H1 (cell line): ENCODE data around the gene PRKAB1. TPM values are rescaled to one million over a fixed set of nuclear protein-coding genes. Genes with fewer than 3 reads are reported as not detected.

Source experiments
- E2F6 ChIP-seq: IDR thresholded peaks from 2 replicates; pipeline ENCODE4 v1.6.1; 2012; ENCODE audit warnings: inconsistent platforms
- JUN ChIP-seq: IDR thresholded peaks from 2 replicates; pipeline ENCODE4 v1.6.1; 2011; ENCODE audit warnings: low read depth, mild to moderate bottlenecking, improper control_type of control experiment, low read length
- POLR2AphosphoS5 ChIP-seq: IDR thresholded peaks from 2 replicates; pipeline ENCODE4 v1.6.1; 2011; ENCODE audit warnings: low read depth, low read length
- RFX5 ChIP-seq: IDR thresholded peaks from 2 replicates; pipeline ENCODE4 v1.6.1; 2011; ENCODE audit warnings: low read depth, low read length, improper control_type of control experiment, borderline replicate concordance
- SIN3A ChIP-seq, 2 experiments: IDR thresholded peaks in 1 of 2; conservative IDR thresholded peaks in 1 of 2; 2 replicates each; pipeline ENCODE4 v1.6.1; 2011 to 2012; ENCODE audit warnings: low read length in 2 of 2, improper control_type of control experiment in 1 of 2, low read depth in 1 of 2, mild to moderate bottlenecking in 1 of 2
- SP1 ChIP-seq: IDR thresholded peaks from 2 replicates; pipeline ENCODE4 v1.6.1; 2011; ENCODE audit warnings: low read depth, low read length
- polyA plus RNA-seq, 7 experiments: library from polyadenylated mRNA; depleted of rRNA in 3 of 7; stranded (reverse) in 5 of 7; unstranded in 2 of 7; fragments of >200 nt in 5 of 7; fragments of 200-250 nt in 2 of 7; gene quantifications; 1 replicate in 5 of 7; 2 replicates in 1 of 7; 4 replicates in 1 of 7; pipeline versions ENCODE4 v1.2.1 to v1.2.3, GENCODE V29; 2011 to 2013; ENCODE audit warnings: missing spikeins in 2 of 7, mixed read lengths in 2 of 7
- total RNA-seq: library from RNA; stranded (reverse); fragmentation: NEBNext Ultra II Directional; extraction: Animal tissue kit (Norgen Biotek cat#: 25700); gene quantifications from 2 replicates; pipeline ENCODE4 v1.2.1, GENCODE V29; 2021

Gene PRKAB1
- total and polyA plus RNA-seq, 2 of the 8 experiments (the other 6 are each of a cell fraction or from before 2014, with no cell fraction given) = 24.0 to 32.1 TPM

GRCh38 chr12:119644930-119645329 is 23.0 kb upstream of the PRKAB1 start (continued):
- no peak for TF ChIP-seq POLR2AphosphoS5
- no peak for TF ChIP-seq SIN3A (conservative IDR thresholded peaks at IDR 0.05 in 1 of 2, IDR thresholded peaks at IDR 0.05 in 1 of 2; ENCODE audit: low read depth in 1 of 2, low read length in 2 of 2)
- TF ChIP-seq E2F6 = no peak
- TF ChIP-seq SP1 = no peak
- no peak for TF ChIP-seq JUN
- no peak for TF ChIP-seq RFX5
